CD1c-positive myeloid dendritic cell (primary cell): ENCODE results near the gene DROSHA.

ENCODE experiments used
- DNase-seq: peaks from one replicate; pipeline ENCODE4 v3.0.0-alpha.2; 2016; ENCODE audit errors: extremely low spot score

Gene DROSHA

GRCh38 chr5:31465291-31465690 lies 66.6 kb downstream of the DROSHA start:
- DNase-seq: no peak

DNA sequence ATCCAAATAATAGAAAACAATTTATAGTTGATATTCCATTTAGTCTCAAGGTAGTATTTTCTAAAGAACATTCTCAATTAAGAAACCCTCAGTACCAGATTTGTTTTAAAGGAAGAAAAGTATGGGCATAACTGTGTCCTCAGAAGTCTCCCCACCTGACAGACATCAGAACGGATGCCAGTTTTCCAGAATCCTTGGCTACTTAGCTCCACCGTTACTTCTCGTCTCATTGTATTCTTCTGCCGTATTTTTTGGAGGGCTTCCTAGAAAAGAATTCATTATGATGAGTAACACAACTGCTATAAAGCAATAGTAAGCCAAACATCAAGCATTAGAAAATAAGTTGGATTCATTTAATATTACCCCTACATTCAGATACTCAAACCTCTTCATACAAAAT lies 67.8 kb downstream of the DROSHA start:
- DNase-seq: no peak

DNA sequence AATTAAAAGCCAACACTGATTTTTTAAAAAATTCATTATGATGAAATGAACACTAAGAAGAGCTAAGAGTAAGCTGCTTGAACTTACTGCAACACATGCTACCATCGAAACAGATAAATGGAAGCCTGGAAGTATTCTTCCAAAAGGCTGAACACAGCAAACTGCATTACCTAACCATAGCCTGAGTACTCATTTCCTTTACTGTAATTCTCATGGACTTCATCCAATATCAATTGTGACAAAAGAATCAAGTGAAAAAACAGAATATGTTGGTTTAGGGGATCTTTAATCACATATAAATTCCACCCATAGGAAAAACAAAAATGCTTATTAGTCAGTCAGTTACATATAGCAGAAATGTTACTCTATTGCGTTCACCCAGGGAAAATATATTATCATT lies 68.5 kb downstream of the DROSHA start:
- no peak for DNase-seq

- DNase-seq: no peak
Observed at GRCh38 chr5:31459594-31459993, 72.3 kb downstream of the DROSHA start.

DNA sequence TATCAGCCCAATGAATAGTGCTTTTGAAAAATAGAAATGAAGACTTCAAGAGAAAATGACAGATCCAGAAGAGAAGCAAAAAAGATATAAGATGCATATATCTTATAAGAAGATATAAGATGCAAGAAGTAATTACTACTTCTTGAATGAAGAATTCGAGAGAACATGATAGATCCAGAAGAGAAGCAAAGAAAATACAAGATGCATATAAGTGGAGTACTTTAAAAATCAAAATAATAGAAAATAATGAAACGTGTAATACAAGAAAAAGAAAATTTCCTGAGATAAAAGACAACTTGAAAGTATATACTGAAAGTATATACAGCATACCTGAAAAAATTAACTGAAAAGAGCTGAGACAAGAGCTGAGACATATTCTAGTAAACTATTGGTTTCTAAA lies 76.7 kb downstream of the DROSHA start:
- DNase-seq: no peak

DNA sequence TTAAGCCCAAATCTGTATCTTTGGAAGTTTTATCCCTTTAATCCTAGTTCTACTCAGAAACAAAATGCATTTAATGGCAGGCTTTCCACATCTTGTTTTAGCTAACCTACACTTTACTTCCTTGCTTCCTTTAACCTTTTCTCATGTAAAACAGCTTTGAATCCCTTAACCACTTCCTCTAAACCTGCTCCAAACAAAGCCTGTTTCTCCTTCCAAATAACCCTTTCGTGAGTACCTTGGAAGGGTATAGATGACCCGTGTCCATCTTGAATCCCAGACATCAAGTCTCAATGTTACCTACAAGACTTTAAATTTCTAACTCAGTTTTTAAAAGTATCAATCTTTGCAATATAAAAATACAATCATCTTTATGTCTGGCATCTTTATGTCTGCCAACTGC lies 78.4 kb downstream of the DROSHA start:
- DNase-seq: no peak

GRCh38 chr5:31452314-31452713 lies 79.6 kb downstream of the DROSHA start:
- DNase-seq: no peak

DNA sequence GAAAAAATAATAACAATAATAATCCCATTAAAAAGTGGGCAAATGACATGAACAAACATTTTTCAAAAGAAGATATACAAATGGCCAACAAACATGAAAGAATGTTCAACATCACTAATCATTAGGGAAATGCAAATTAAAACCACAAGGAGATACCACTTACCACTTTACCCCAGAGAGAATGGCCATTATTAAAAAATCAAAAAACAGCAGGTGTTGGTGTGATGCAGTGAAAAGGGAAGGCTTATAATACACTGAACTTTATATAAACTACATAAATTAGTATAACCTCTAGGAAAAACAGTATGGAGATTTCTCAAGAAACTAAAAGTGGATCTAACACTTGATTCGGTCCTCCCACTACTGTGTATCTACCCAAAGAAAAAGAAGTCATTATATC lies 81.9 kb downstream of the DROSHA start:
- DNase-seq: no peak

DNA sequence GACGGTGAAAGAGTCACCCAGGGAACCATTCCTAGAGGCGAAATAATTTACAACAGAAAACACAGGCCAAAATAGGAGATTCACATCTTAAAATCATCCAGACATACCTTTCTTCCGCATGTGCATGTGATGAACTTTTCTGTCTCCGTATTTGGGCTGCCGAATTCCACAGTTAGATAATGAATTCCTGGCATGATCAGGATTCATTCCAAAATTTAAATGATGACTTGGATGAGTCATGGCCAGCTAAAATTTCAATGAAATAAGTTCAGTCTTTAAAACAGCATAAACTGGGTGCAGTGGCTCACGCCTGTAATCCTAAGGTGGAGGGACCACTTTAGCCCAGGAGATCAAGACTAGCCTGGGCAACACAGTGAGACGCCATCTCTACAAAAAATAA lies 82.7 kb downstream of the DROSHA start:
- no peak for DNase-seq

GRCh38 chr5:31445041-31445600 lies 86.8 kb downstream of the DROSHA start:
- DNase-seq: no peak

DNA sequence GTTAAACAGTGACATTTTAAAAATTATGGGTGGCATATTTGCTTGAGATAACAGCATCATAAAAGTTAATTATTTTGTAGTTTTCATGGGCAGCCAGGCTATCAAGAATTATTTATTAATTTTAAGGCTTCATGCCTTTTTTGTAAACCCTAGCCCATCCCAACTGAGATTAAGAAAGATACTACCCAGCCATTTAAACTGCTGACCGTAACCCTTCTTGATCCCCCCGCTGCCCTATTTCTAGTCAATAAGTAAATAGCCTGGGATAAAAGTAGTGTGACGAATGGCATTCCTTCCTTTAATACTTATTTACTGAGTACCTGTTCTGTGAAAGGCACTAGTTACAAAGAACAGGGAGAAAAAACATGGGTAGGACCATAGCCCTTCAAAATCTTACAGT lies 88.3 kb downstream of the DROSHA start:
- no peak for DNase-seq

DNA sequence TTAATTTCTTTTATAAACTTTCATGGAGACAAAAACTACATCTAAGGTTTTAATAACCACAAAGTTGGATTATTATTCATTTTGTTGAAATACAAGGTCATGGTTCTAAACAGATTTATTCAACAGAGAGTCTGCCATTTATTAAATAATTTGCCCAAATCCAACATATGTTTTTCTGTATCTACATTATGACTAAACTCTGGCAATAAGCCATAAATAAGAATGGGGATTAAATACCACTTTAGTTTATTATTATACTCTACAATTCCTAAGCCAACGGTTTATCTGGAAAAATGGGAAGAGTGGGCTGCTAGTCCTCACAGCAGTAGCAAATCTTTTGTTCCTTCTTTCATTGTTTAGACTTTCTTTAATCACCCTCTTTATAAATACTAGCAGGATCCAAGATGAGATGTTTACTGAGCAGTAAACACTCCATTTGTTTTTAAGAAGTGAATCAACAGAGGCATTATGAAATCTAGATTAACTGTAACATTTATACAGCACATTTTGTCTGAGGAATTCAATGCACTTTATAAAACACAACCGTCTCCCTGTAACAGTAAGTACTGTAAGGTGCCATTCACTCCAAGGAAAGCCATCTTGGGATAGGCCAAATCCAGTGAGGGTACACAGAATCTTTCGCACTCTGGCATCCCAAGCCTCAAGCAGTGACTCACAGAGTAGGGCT lies 89.7 kb downstream of the DROSHA start:
- DNase-seq: no peak

- no peak for DNase-seq
Observed at GRCh38 chr5:31436851-31437250, 95.0 kb downstream of the DROSHA start.

DNA sequence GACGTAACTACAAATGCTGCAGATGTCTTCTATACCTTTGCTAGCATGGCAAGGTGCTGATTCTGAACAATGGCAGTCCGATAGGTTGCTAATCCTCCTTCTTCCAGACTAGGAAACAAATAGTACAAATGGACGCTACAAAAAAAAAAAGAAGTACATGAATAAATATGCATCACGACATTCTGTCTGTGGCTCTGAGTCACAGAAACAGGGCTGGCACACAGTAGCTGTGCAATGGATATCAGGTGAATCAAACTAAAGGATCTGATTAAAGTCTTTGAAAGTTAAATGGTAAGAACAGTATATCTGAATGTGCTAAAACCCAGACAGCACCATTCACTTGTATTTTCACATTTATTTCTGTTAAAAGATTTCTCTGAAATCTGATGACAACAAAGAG lies 96.2 kb downstream of the DROSHA start:
- no peak for DNase-seq

GRCh38 chr5:31434898-31435297 lies 97.0 kb downstream of the DROSHA start:
- DNase-seq: no peak

DNA sequence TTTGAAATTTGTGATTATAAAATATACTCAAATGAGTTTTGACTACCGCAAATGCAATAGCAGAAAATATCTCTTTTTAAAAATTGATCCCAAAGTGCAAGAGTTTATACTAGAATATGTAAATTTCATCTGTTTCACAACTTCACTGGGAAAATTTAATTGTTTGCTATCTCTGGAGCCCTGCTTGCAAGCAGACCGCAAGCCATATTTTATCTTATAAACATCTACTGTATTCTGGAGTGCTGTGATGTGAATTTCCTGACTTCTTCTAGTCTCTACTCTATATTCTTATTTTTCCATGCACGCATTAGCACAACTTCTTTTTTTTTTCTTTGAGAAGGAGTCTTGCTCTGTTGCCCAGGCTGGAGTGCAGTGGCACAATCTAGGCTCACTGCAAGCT lies 98.7 kb downstream of the DROSHA start:
- DNase-seq: no peak

DNA sequence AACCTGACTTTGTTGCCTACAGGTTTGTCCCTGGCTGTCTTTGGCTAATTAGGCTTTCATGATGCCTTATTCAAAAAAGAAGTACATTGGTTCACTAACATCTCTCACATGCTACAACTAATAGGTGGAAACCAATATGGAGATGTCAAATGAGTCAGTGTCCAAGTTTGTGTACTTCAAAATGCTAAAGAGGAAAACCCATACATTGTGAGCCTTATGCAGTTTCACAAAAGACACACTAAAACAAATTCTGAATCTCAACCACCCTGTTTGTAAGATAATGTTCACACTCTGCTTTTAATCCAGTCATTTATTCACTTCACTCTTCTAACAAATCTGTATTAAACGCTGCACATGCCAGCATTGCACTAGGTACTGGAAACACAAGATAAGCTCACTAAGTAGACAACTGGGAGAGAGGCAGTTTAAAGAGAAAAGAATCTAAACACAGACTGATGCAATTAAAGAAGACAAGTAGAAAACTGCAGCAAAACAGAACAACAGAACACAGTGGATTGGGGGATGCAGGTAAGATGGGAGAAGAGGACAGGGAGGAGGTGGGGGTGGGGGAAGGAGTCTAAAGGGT lies 104.1 kb downstream of the DROSHA start:
- no peak for DNase-seq

DNA sequence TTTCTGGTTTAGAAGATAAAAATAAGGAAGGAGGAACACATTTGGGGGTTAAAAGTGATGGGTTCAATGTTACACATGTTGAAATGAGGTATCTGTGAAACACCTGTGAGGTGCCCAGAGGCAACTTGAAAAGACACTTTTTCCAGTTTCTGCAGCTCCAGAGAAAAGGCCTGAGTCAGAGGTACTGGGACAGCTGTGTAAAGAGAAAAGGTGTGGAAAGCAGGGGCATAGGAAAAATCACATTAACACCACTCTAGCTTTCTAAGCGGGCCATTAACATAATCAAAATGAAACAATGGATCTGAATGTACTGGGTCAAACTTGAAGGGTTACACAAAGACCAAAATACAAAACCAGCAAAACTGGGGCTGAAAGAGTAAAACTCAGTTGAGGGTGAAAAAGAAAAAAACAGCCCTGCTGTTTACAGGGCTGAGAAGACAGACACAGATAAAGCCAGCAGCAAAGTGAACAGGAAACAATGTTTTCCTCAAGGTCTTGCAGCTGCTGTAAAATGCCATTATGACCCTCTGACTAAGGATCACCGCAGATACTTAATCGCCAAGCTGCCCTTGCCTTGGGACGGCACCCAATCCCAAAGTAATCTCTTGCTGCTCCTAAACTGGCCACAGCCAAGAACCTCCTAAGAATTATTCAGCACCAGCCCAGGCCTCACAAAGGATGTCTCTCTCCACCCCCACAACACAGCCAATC lies 104.7 kb downstream of the DROSHA start:
- DNase-seq: no peak

- DNase-seq: no peak
Observed at GRCh38 chr5:31421806-31422586, 109.9 kb downstream of the DROSHA start.

DNA sequence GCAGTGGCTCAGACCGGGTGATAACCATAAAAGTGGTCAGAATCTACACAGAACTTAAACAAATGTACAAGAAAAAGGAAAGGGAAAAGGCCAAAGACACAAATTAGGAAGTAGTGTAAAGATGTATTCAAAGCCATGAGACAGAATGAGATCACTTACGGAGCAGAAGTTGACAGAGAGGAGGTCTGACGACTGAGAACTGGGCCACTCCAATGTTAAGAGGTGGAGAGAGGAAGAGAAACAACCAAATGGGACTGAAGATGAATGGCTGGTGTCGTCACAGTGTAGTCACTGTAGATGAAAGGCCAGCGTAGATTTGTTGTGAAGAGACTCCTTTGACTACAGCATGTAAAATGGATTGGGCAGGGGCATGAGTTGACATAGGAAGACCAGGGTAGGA lies 114.4 kb downstream of the DROSHA start:
- DNase-seq: no peak

- DNase-seq: no peak
Observed at GRCh38 chr5:31416547-31416946, 115.3 kb downstream of the DROSHA start.

DNA sequence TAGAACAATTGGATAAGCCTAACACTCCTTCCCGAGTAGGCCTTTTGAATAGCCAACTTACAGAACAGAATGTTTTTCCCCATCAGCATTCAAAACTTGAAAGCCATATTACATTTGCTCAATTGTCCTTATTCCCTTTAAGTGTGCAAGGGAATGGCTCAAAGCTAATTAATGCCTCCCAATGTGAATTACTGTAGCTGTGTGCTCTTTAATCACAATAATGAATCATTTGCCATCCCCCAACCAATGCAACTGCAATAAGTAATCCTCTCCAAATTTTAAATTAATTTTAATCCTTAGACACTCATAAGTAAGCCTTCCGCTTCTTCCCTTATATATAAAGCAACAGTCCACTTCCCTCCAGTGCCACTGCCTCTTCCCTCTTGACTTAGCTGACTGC lies 115.9 kb downstream of the DROSHA start:
- no peak for DNase-seq
